Stimulated activated CD4-positive, alpha-beta T cell treated with anti-CD3 and anti-CD28 coated beads, Interleukin-2, amount 100 ng/mL, for 48 hours (primary cell): Measurements from ENCODE around the gene RABGGTA.
A peak's percentile ranks its signal among the peaks of the same experiment; 100 is the strongest.

Experiments
- DNase-seq, 2 donors: peaks; one replicate each; pipeline ENCODE4 v3.0.0-alpha.2; 2020

Gene RABGGTA

DNA sequence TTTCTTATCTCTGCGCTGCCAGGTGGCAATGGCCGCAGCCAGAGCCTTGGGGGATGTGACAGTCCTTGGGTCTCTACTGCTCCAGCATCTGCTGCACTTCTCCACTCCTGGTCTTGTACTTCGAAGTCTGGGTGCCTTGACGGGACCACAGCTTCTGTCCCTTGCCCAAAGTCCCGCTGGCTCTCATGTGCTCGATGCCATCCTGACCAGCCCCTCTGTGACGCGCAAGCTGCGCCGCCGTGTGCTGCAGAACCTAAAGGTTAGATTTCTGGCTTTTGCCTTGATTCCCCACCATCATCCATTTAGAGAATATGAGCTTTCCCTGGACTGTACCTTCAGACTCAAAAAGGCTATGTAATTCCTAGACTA lies 32.6 kb upstream of the RABGGTA start:
- no peak for DNase-seq

DNA sequence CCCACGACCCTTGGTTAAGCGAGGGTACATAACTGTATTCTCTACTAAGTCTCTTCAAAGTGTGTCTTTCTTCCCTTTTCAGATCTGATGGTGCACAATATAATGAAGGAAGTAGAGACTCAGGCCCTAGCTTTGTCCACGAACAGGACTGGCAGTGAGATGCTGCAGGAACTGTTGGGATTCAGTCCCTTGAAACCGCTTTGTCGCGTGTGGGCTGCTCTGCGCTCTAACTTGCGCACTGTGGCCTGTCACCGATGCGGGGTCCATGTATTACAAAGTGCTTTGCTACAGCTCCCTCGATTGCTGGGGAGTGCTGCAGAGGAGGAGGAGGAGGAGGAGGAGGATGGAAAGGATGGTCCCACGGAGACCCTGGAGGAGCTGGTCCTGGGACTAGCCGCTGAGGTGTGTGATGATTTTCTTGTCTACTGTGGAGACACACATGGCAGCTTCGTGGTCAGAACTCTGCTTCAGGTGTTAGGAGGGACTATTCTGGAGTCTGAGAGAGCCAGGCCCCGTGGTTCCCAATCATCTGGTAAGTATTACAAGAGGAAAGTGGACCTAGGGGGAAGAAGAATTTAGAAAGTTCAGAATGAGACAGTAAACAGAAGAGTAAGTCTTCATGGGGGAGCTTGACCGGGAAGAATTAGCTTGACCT lies 29.1 kb upstream of the RABGGTA start:
- DNase-seq = no peak

DNA sequence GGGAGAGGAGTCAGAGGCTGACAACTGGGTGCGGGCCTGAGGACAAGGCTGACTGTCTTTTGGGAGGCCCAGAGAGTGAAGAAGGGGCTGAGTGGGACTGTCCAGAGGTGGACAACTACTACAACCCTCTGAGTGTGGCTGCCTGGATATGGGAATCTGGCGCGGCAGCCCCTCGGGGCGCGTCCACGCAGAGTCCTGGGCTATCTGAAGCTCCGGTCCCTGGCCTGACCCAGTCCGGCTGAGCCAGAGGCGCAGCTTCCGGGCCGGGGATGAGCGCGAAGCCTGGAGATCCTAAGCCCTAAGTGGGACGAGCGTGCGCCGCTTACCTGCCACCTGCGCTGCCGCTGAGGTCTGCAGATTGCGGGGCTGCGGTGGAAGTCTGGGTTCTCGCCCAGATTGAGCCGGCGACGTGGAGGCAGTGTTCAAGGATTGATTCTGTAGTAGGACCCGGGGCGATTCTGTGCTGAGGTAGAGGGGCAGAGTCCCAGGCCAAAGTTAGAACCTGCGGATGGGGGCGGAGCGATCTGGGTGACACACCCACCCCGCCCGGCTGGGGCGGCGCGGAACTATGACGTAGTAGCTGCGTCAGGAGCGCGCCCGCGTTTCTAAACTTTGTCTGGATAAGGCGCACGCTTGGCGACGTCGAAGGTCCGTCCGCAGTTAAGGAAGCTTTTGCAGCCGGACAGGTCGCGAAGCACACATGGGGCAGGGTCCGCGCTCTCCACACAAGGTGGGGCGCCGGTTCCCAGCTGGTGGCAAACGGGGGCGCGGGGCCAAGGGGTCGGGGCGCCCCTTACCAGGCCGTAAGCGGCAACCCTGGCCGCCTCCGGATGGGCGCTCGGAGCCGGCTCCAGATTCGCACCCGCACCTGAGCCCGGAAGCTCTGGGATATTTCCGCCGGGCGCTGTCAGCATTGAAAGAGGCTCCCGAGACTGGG lies 28.1 kb upstream of the RABGGTA start, which contains the start of the genes DHRS1 and NOP9:
Gene DHRS1 (minus strand): TSS at position 526 of the 937 bp plus-strand sequence. CDS start 674 bp downstream, outside the sequence.
Gene NOP9 (plus strand): TSS at position 596 of the 937 bp plus-strand sequence. CDS start 105 bp downstream, at position 701.
- DNase-seq = peak; percentile 94 to 96

- no peak for DNase-seq
These were observed 27.5 kb upstream of the RABGGTA start for GRCh38 chr14:24298892-24299254.

GRCh38 chr14:24297190-24297964 lies 26.0 kb upstream of the RABGGTA start:
- DNase-seq = no peak

DNA sequence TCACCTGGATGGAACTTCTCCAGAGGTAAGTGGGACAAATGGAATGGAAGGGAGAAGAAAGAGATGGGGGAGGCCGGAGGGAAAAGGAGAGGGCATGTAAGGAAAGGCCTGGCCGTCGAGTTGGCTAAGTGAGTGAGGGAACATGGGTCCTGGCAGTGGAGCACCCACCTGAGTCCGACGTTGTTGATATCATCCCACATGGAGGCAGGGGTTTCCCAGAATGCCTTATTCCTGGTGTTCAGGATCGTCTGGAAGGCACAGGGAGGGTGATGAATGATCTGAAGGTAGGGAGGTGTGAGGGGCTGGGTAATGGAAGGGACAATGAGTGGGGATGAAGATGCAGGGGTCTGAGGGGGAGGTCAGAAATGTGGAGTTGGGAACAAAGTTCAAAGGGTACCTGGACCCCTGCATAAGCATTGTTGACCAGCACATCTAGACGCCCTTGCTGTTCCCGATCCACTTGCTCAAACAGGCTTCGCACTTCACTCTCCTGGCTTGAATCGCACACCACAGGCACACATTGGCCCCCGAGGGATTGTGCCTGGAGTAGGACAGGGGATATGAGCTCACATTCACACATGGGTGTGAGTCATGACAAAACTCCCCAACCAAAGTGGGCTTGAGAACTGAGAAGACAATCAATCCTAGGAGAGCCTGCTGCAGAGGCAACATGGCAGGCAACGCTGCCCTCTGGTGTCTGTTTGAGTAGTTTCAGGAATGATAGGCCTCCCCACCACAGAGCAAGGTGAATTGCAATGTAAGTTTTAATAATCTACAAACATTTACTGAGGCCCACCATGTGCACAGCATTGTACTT lies 25.2 kb upstream of the RABGGTA start:
- peak; percentile 61 to 62 for DNase-seq

- DNase-seq = no peak
These were observed 22.1 kb upstream of the RABGGTA start for GRCh38 chr14:24293525-24293924.

GRCh38 chr14:24292118-24292807 lies 20.9 kb upstream of the RABGGTA start:
- no peak for DNase-seq

DNA sequence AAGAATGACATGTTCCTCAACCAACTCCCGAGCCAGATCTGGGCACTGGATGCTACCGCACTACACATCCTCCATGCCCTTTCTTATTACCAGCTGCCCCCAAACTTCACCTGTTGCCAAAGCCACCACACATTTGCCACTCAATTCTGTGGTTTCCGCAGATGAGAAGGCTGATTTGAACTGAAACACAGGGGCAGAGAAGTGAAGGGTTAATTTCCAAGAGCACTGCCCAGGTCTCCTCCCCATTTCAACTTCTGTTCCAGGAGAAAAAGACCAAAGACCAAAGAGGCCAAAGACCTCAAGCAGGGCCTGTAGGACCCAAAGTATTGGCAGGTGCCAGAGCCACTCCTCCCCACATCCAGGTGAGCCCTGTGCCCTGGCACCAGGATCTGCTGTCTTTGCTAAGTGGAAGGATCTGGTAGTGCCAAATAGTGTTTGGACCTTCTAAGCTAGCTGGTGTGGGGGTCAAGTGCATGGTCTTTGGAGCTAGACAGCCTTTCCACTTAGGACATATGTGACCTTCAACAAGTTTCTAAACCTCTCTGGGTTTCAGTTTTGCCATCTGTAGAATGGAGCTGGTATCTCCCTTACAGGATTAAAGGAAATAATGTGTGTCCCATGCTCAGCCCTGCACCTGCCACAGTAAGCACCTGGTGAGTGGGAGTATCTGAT lies 20.2 kb upstream of the RABGGTA start:
- no peak for DNase-seq

- DNase-seq = no peak
These were observed 19.3 kb upstream of the RABGGTA start for GRCh38 chr14:24290746-24291145.

DNA sequence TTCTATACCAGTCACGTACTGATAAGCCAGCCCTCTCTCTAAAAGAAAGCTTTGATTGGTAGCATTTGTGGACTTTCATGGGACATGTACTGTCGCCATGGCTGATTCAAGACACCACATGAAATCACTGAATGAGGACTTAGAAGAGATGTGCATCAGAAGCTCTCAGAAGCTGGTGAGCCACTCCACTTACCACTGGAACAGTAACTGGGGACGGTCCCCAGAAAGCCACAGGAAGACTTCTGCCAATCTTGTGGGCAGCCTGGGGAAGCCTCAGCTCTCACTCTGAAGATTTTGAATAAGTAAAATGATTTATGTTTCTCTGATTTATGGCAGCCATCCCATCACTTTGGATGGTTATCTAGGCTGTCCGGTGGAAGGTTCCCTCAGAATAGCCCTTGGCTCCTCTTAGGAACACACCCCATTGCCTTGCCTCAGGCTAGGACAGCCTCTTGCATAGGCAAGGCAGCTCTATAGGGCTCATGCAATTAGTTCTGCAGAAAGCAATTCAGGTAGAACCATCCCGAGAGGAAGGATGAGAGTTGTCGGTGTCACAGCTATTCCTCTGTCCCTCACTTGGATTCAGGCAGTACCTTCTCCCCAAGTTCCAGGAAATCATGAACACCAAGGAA lies 18.4 kb upstream of the RABGGTA start:
- peak; percentile 54 to 59 for DNase-seq

DNA sequence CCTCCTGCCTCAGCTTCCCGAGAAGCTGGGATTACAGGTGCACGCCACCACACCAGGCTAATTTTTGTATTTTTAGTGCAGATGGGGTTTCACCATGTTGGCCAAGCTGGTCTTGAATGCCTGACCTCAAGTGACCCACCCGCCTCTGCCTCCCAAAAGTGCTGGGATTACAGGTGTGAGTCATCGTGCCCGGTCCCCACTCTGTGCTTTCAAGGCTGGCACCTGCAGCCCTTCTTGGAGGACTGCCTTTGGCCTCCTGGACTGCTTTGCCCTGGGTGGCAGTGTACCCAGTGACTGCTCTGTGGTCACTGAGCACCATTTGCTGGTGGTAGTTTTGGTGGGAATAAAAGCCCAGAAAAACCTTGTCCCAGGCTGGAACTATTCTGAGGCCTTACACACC lies 15.6 kb upstream of the RABGGTA start:
- no peak for DNase-seq

GRCh38 chr14:24285351-24285750 lies 14.0 kb upstream of the RABGGTA start:
- DNase-seq = no peak

GRCh38 chr14:24284501-24285035 lies 13.2 kb upstream of the RABGGTA start:
- DNase-seq = no peak

GRCh38 chr14:24283796-24284460 lies 12.5 kb upstream of the RABGGTA start:
- DNase-seq = no peak

DNA sequence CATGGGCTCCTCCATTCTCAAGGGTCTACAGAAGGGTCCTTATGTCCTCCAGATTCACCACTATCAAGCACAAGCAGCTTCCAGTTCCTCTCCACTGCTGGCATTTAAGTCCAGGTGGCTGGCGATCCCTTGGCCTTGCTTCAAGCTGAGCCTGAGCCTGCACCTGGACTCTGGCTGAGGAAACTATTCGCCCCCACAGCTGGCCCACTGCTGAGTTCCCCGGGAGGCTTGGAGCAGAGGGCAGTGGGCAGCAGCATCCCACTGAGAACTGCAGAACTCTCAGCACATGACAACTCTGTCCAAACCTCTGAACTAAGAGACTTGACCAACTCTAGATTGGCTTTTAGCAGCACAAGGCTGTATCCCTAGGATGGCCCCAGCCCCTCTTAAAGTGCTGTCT lies 11.3 kb upstream of the RABGGTA start:
- DNase-seq = no peak

DNA sequence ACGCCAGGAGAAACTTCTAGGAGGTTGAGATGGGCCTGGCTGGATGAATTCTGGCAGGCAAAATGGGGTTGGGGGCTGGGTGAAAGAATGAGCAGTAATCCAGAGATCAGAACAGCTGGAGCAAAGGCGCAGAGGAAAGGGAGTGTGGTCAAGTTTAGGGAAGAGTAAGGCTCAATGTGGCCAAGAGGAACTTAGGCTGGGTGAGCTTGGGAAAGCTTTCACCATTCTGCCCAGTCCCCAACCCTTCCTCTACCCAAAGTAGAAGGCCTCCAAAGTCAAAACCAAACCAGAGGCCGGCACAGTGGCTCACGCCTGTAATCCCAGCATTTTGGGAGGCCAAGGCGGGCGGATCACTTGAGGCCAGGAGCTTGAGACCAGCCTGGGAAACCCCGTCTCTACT lies 10.2 kb upstream of the RABGGTA start:
- no peak for DNase-seq

GRCh38 chr14:24280797-24281460 lies 9.5 kb upstream of the RABGGTA start:
- no peak for DNase-seq
